GM21423 (cell line): Measurements from ENCODE around the gene NGDN.
"Not testable (repeated sequence)": the region's sequence is repeated elsewhere in the genome, so short reads cannot be mapped to it uniquely, and the experiment has no call there.

Source experiments
- ATAC-seq: cut with Tn5 transposase; IDR thresholded peaks from one replicate; pipeline ENCODE4 v1.9.1; 2021; ENCODE audit warnings: mild to moderate bottlenecking, moderate library complexity; ENCODE audit not compliant: unreplicated experiment

The NGDN gene, protein sequence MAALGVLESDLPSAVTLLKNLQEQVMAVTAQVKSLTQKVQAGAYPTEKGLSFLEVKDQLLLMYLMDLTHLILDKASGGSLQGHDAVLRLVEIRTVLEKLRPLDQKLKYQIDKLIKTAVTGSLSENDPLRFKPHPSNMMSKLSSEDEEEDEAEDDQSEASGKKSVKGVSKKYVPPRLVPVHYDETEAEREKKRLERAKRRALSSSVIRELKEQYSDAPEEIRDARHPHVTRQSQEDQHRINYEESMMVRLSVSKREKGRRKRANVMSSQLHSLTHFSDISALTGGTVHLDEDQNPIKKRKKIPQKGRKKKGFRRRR

DNA sequence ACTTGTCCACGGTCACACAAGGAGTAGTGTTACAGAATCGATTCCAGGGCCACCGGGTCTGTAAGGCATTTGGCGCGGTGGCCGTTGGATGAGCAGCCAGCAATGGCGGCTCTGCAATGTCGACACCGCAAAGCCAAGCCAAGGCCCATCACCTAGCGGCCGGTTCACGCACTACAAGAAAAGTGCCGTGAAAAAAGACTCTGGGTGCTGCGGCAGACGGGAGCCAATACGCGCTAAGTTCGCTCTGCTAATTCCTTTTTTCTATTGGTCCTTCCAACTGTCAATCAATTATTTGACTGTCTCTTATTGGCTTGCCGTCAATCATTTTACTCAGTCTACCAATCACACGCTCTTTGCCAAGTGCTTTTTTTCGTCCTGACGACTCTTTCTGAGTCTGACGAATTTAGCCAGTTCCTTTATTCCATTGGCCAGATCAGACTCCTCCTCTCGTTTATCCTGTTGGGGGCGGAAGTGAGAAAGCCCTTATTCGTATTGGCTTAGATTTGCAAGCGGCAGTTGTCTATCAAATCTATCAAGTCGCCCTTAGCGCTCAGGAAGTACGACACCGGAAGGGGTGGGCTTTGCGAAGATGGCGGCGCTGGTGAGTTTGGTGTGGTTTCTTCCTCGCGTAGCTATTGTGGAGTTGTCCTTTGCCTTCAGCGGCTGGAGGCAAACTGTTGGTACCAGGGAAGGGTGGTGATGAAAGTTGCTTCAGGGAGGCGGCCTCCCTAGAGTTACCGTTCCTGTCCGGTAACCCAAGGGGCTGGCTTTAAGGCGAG is at the start of gene NGDN:
NGDN (plus strand) TSS at position 577 of the 779 bp plus-strand sequence; CDS start at position 590, 13 bp downstream.
- ATAC-seq: peak; percentile 95

GRCh38 chr14:23421594-23421993 is 47.9 kb upstream of the NGDN start:
- no peak for ATAC-seq

DNA sequence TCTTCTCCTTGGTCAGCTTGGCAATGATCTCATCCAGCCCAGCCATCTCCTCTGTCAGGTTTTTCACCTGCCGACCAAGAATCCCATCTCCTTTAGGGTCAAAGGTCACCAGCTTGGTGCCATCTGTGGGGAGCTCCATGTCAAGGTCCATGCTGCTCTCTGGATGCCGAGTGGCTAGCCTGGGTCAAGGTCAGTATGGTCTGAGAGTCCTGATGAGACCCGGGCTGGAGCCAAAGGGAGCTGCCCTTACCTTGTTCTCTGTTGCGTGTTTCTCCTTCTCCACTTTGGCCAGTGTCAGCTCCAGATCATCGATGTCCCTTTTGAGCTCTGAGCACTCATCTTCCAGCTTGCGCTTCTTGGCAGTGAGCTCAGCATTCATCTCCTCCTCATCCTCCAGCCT is 45.8 kb upstream of the NGDN start:
- no peak for ATAC-seq

GRCh38 chr14:23425169-23425568 is 44.3 kb upstream of the NGDN start:
- ATAC-seq: no peak

- not testable (repeated sequence) for ATAC-seq
Observed at GRCh38 chr14:23425798-23426197, 43.7 kb upstream of the NGDN start.

DNA sequence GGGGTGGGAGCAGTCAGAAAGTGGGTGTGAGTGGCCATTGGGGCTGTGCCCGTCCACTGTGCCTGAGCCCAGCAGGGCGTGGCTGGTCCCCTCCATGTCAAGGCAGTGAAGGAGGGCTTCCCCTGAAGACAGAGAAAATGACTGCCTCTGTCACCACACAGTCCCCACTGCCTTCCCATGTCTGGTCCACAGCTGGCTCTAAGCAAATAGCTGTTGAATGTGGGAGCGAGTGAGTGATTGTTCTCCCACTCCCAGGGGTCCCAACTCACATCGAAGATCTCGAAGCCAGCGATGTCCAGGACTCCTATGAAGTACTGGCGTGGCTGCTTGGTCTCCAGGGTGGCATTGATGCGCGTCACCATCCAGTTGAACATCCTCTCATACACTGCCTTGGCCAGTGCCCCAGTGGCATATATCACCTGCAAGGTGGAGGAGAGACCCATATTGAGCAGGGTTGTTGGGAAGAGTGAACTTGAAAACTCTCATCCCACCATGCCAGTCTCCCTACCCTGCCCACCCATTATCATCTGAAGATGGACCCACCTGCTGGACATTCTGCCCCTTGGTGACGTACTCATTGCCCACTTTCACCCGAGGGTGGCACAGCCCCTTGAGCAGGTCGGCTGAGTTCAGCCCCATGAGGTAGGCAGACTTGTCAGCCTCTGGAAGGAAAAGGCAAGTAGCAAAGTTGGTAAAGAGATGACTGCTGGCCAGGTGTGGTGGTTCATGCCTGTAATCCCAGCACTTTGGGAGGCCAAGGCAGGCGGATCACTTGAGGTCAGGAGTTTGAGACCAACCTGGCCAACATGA is 40.6 kb upstream of the NGDN start:
- ATAC-seq: no peak

- no peak for ATAC-seq
Observed at GRCh38 chr14:23430016-23430722, 39.3 kb upstream of the NGDN start.

GRCh38 chr14:23430723-23431085 is 38.8 kb upstream of the NGDN start:
- no peak for ATAC-seq

GRCh38 chr14:23431486-23431885 is 38.0 kb upstream of the NGDN start:
- no peak for ATAC-seq

GRCh38 chr14:23432102-23432925 is 37.2 kb upstream of the NGDN start:
- ATAC-seq: no peak

- no peak for ATAC-seq
Observed at GRCh38 chr14:23432946-23433345, 36.6 kb upstream of the NGDN start.

DNA sequence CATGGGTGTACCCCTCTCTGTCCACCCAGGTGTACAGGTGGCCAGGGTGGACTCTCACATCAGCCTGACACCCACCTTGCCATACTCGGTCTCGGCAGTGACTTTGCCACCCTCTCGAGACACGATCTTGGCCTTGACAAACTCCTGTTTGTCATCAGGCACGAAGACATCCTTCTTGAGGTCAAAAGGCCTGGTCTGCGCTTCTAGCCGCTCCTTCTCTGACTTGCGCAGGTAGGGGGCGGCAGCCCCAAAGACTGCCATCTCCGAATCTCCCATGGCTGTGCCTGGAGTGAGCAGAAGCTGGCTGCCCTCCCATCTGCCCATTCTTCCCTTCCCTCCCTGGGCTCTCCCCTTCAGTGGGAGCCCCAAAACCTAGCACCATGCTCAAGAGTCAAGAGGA is 36.0 kb upstream of the NGDN start:
- ATAC-seq: no peak

GRCh38 chr14:23434488-23435222 is 34.8 kb upstream of the NGDN start:
- ATAC-seq: no peak

DNA sequence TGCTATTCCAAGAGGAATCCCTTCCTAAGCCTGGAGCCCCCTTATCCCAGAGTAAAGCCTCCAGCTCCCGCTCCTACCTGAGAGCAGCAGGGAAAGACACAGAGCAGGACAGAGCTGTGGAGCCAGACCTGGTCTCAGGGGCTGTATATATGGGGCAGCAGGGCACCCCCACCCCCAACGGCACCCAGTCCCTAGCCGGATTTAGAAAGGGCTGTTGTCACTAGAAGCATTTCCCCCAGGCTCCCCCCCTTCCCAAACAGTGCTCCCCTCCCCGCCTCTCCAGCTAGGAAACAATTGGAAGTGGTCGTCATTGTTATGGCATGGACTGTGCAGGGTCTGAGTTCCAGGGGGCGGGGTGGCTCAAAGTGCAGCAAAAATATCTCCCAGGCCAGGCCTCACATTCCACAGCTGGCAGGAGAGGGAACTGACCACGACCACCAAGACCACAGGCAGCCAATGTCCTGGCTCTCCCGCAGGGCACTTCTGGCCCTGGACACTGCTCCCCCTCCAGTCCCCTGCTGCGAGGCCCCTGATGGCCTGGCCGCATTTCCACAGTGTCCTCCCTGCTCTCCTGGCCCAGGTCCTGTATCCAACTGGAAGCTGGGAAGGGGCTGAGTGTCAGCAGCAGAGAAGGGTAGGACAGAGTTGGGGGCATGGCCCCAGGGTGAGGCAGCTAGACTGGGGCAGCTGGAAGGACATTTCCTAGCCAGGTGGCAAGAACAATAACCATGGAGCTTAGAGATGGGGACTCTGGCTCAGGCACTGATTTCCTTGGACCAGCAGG is 33.8 kb upstream of the NGDN start, which contains the start of gene MYH7:
MYH7 (minus strand) TSS at position 118 of the 784 bp plus-strand sequence. CDS start 1,928 bp downstream, outside the sequence.
- ATAC-seq: no peak

DNA sequence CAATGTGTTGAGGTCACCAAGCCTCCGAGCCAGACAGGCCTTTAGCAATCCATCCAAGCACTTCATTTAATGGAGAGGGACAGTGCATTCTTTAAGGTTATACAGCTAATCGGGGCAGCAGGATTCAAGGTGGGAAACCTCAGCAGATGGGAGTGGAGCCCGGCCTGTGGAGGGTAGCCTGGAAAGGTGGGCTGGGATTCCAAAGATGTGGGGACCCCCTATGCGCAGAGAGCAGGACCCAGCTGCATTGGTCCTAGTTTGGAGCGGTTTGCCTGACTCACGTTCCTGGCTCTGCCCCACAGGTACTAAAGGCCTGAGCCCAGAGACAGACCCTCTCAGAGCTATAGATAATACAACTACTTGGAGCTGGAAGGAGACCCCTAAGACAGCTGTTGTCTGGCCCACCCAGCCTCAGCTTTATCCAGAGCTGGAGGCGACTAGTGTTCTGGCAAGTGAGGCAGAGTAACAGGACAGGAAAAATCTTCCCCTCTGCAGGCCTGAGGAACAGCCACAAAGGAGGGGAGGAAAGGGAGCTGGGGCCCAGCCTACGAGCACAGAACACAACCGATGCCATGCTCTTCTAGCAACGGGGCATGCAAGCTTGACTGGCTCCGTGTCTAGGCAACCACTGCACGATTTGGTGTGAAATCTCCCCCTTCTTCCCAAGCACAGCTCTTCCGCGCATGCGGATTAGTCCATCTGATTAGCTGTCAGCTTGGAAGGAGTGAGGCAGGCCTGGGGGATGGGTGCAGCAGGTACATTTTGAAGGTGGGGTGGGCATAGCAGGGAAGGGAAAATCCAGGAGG is 33.0 kb upstream of the NGDN start:
- no peak for ATAC-seq

- ATAC-seq: no peak
Observed at GRCh38 chr14:23437133-23438100, 32.1 kb upstream of the NGDN start.
